ENCODE data around the gene ZBTB7A.

Gene ZBTB7A

GRCh38 chr19:4066682-4067395, at the start of gene ZBTB7A:
ZBTB7A (minus strand) TSS chr19:4066899; CDS start chr19:4055232, 11,667 bp downstream.
- in situ Hi-C loops (cut with MboI; ENCODE audit: low pct_unique_long_range_greater_than_20kb, low sequenced_read_pairs) = no loop called here
- peak; percentile 69 for DNase-seq

GRCh38 chr19:4115818-4116385, 49.2 kb upstream of the ZBTB7A start:
- no peak for DNase-seq
- in situ Hi-C loops (cut with MboI; ENCODE audit: low pct_unique_long_range_greater_than_20kb, low sequenced_read_pairs) = no loop called here

DNA sequence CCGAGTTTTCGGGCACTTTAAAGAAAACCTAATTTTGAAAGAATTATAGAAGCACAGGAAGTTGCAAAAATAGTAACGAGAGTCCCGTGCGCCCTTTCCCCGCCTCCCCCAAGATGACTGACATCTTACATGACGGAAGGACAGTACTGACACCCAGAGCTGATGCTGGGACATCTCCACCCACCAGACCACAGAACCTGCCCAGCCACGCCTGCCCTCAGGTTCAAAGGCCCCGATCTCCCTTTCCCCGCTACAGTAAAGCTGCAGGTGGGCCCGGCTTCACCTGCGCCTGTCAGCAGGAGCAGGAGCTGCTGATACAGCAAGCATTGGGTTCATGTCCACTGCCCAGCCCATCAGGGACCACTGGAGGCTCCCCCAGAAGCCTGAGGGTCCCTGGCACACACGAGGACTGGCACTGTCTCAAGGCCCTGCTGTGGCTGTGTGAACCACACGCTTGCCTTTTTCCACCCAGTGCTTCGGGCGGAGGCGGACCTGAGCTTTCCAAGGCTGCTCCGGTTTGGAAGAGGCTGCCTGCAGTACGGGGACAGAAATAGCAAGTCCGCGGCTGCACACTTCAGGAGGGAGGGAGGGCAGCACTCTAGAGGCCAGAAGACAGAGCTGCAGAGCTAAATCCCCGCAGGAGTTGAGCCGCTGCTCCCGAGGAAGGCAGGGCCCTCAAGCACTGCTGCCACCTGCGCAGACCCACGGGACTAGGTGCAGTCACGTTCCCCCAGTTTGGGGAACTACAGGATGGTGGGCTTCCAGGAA, 48.5 kb upstream of the ZBTB7A start:
- in situ Hi-C loops (cut with MboI; ENCODE audit: low pct_unique_long_range_greater_than_20kb, low sequenced_read_pairs) = no loop called here
- DNase-seq = no peak

GRCh38 chr19:4114181-4114580, 47.5 kb upstream of the ZBTB7A start:
- in situ Hi-C loops (cut with MboI; ENCODE audit: low pct_unique_long_range_greater_than_20kb, low sequenced_read_pairs) = no loop called here
- DNase-seq = no peak

- in situ Hi-C loops (cut with MboI; ENCODE audit: low pct_unique_long_range_greater_than_20kb, low sequenced_read_pairs) = no loop called here
- DNase-seq = no peak
These were observed 46.8 kb upstream of the ZBTB7A start for GRCh38 chr19:4113398-4114088.

DNA sequence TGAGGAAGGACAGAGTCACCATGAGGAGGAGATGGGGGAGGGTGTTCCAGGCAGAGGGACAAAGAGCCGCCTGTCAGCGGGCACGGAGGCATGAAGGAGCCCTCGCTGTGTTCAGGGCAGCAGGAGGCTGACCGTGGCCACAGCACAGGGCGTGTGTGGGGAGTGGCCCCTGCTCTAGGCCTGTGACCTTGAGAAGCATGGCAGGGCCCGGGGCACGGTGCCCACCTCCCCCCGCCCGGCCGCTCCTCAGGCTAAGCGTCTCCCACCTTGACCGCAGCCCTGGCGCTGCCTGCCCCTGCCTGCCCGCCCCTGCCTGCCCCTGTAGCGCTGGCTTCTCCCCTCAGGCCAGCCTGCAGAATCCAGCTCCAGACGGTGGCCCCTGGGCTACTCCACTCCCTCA, 45.7 kb upstream of the ZBTB7A start:
- in situ Hi-C loops (cut with MboI; ENCODE audit: low pct_unique_long_range_greater_than_20kb, low sequenced_read_pairs) = no loop called here
- DNase-seq = no peak

- in situ Hi-C loops (cut with MboI; ENCODE audit: low pct_unique_long_range_greater_than_20kb, low sequenced_read_pairs) = no loop called here
- no peak for DNase-seq
These were observed 42.9 kb upstream of the ZBTB7A start for GRCh38 chr19:4109626-4109945.

DNA sequence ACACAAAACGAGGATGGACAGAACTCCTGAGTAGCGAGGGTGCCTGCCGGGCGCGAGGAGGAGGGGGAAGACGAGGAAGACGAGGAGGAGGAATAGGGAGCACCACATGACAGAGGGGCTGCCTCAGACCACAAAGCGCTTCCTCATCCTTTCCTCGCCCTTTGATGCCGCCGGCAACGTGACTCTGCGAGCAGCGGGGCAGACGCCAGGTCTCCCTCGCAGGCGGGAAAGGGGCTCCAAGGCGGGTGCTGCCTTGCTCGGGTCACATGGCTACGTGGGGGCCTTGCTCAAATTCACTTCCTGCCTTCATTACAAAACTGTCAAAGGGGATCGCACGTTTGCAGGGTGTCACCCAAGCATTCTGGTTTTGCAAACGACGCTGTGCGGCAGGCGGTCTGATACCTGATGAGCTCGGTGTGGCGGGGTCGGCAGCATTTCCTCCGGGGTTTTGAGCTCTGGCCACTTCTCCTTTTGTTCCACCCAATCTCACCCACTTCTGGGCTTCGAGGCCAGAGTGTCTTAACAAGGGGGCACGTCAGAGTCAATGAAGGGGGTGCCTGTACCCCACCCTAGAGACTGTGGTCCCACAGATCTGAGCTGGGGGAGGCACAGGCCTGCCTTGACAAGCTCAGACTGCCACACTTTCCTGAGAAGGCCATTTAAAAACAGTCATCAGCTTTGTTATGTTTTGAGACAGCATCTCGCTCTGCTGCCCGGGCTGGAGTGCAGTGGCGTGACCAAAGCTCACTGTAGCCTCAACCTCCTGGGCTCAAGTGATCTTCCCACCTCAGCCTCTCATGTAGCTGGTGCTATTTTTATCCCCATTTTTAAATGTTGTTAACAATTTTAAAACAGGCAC, 42.3 kb upstream of the ZBTB7A start:
- peak; percentile 90 for DNase-seq
- in situ Hi-C loops (cut with MboI; ENCODE audit: low pct_unique_long_range_greater_than_20kb, low sequenced_read_pairs) = no loop called here

- in situ Hi-C loops (cut with MboI; ENCODE audit: low pct_unique_long_range_greater_than_20kb, low sequenced_read_pairs) = no loop called here
- no peak for DNase-seq
These were observed 36.4 kb upstream of the ZBTB7A start for GRCh38 chr19:4103080-4103433.

GRCh38 chr19:4102339-4103079, 35.8 kb upstream of the ZBTB7A start:
- in situ Hi-C loops (cut with MboI; ENCODE audit: low pct_unique_long_range_greater_than_20kb, low sequenced_read_pairs) = no loop called here
- no peak for DNase-seq

DNA sequence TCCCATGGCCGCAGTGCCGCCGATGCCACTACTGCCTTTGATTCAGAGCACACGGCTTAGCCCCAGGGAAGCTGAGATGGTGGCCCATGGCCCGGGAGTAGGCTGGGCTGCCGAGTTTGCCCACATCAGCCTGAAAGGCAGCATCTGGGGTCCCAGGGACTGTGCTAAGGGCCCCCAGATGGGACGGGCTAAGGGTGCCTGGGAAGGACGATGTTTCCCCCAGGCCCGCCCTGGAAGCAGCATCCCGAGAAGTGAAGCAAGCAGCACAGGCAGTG, 34.7 kb upstream of the ZBTB7A start:
- no peak for DNase-seq
- in situ Hi-C loops (cut with MboI; ENCODE audit: low pct_unique_long_range_greater_than_20kb, low sequenced_read_pairs) = no loop called here

DNA sequence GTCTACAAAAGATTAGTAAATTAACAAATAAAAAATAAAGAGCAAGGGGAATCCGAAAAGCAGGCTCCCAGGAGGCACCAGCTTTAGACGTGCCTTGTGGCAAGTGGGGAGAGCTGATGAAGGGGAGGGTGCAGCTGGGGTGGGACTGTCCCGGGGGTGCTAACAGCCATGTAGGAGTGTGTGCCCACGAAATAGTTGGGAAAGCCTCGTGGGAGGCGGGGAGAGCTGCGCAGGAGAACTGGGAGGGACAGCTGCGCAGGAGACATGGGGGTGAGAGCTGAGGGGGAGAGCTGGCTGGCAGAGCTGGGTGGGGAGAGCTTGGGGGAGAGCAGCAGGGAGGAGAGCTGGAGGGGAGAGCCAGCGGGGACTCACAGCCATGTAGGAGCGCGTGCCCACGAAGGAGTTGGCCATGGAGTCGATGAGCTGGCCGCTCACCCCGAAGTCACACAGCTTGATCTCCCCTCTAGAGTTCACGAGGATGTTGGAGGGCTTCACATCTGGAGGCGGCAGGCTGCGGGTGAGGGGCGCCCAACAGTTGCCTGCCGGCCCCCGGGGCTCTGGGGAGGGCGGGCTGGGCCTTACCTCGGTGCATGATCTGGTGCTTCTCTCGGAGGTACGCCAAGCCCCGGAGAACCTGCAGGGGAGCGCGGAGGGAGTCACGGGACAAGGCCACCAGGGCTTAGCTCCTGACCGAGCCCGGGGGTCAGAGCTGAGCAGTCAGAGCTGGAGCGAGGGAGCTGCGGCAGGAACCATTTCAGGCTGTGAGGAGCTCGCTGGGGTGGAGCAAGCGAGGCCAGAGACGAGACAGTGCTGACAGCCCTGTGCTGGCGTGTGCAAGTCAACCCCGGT, 34.2 kb upstream of the ZBTB7A start:
- no peak for DNase-seq
- in situ Hi-C loops (cut with MboI; ENCODE audit: low pct_unique_long_range_greater_than_20kb, low sequenced_read_pairs) = no loop called here

GRCh38 chr19:4099041-4099764, 32.5 kb upstream of the ZBTB7A start:
- no peak for DNase-seq
- in situ Hi-C loops (cut with MboI; ENCODE audit: low pct_unique_long_range_greater_than_20kb, low sequenced_read_pairs) = no loop called here

- no peak for DNase-seq
- in situ Hi-C loops (cut with MboI; ENCODE audit: low pct_unique_long_range_greater_than_20kb, low sequenced_read_pairs) = no loop called here
These were observed 31.8 kb upstream of the ZBTB7A start for GRCh38 chr19:4098493-4098892.

- in situ Hi-C loops (cut with MboI; ENCODE audit: low pct_unique_long_range_greater_than_20kb, low sequenced_read_pairs) = no loop called here
- no peak for DNase-seq
These were observed 30.8 kb upstream of the ZBTB7A start for GRCh38 chr19:4097501-4097900.

- in situ Hi-C loops (cut with MboI; ENCODE audit: low pct_unique_long_range_greater_than_20kb, low sequenced_read_pairs) = no loop called here
- DNase-seq = no peak
These were observed 29.6 kb upstream of the ZBTB7A start for GRCh38 chr19:4096049-4096892.

DNA sequence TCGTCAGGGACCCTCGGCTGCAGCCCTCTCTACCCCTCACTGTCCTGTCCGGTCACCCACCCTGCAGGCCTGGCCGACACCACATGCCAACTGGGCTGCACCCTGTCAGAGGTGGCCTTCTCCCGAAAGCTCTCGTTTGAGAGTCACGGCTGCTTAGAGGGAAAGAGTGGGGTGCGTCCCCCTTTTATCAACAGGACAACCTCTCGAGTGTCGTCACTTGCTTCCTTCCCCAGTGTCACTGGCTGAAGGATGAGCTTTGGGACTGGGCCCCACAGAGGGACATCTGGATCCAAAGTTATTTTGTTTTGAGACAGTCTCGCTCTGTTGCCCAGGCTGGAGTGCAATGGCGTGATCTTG, 28.8 kb upstream of the ZBTB7A start:
- no peak for DNase-seq
- in situ Hi-C loops (cut with MboI; ENCODE audit: low pct_unique_long_range_greater_than_20kb, low sequenced_read_pairs) = no loop called here
